Embryonic facial prominence (tissue), 1 donor: ENCODE data around the gene COLEC11.
"Not testable (repeated sequence)": the region's sequence is repeated elsewhere in the genome, so short reads cannot be mapped to it uniquely, and the experiment has no call there.

ENCODE experiments used
- DNase-seq: peaks from one replicate; pipeline ENCODE4 v3.0.0-alpha.2; 2016; ENCODE audit errors: extremely low spot score

The COLEC11 gene

DNA sequence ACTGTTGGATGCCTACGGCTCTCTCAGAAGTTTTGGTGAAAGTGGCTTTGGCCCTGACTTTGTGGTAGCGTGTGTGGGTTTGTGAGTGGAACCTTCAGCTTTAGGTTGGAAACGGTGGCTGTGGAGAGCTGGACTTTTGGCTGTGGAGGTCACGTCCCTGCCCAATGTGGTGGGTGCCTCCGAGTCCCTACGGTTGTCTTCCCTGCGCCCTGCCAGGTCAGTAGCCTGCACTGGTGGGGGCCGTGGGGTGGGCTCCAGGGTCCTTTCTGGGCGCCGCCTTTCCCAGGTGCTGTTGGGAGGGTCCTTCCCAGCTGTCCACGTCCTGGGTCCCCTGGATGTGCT, 11.1 kb downstream of the COLEC11 start:
- no peak for DNase-seq

GRCh38 chr2:3606370-3607201, 11.7 kb downstream of the COLEC11 start:
- no peak for DNase-seq

- no peak for DNase-seq
Measured at GRCh38 chr2:3608373-3609278, 13.7 kb downstream of the COLEC11 start.

DNA sequence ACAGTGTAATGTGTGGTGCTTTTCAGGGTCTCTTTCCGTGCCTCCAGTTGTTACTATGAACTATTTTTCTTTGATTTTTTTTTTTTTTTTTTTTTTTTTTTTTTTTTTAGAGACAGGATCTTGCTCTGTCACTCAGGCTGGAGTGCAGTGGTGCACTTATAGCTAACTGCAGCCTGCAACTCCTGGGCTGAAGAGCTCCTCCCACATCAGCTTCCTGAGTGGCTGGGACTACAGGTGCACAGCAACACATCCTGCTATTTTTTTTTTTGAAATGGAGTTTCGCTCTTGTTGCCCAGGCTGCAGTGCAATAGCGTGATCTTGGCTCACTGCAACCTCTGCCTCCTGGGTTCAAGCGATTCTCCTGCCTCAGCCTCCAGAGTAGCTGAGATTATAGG, 14.4 kb downstream of the COLEC11 start:
- DNase-seq = not testable (repeated sequence)

- no peak for DNase-seq
Measured at GRCh38 chr2:3610415-3610814, 15.5 kb downstream of the COLEC11 start.

DNA sequence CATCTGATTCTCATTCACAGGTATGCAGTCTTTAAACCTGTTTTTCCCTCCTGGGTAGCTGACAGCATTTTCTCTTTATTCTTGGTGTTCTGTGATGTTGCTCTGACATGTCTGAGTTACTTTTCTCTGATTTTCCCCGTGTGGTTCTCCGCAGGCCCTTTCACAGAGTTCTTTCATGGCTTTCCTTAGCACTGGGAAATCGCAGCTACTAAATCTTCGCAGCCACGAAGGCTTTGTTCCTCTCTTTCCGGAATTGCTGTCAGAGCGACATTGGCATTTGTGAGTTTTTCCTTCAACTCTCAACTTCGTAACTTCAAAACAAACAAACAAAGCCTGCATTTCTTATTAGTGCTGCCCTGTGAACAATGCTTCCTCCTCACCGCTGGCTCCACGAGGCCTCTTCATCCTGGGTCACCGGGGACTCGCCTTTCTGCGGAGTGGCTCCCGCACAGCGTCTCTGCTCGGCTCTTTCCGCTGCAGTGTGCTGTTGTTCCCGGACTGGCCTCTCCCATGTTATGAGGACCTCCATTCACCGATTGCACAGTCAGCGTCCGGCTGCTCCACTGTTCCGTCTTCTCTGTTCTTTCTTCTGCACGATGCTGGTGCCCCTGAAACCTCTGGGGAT, 16.1 kb downstream of the COLEC11 start:
- no peak for DNase-seq

- DNase-seq = no peak
Measured at GRCh38 chr2:3611589-3611988, 16.7 kb downstream of the COLEC11 start.

- no peak for DNase-seq
Measured at GRCh38 chr2:3612639-3613523, 18.0 kb downstream of the COLEC11 start.

- DNase-seq = no peak
Measured at GRCh38 chr2:3613524-3613905, 18.6 kb downstream of the COLEC11 start.

- not testable (repeated sequence) for DNase-seq
Measured at GRCh38 chr2:3614743-3615142, 19.8 kb downstream of the COLEC11 start.

- DNase-seq = not testable (repeated sequence)
Measured at GRCh38 chr2:3615541-3616200, 20.8 kb downstream of the COLEC11 start.

DNA sequence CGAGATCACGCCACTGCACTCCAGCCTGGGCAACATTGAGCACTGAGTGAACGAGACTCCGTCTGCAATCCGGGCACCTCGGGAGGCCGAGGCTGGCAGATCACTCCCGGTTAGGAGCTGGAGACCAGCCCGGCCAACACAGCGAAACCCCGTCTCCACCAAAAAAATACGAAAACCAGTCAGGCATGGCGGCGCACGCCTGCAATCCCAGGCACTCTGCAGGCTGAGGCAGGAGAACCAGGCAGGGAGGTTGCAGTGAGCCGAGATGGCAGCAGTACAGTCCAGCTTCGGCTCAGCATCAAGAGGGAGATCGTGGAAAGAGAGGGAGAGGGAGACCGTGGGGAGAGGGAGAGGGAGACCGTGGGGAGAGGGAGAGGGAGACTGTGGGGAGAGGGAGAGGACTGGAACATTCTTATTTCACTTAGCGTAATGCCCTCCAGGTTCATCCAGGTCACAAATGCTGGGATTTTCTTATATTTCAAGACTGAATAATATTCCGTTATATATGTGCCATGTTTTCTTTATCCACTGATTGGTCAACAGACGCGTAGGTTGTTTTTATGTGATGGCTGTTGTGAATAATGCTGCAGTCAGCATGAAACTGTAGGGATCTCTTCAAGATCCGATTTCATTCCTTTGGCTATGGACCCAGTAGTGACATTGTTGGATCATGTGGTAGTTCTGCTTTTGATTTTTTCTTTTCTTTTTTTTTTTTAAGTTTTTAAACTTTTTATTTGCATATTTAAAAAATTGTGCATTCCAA, 21.7 kb downstream of the COLEC11 start:
- not testable (repeated sequence) for DNase-seq

GRCh38 chr2:3617198-3617890, 22.4 kb downstream of the COLEC11 start:
- DNase-seq = no peak

DNA sequence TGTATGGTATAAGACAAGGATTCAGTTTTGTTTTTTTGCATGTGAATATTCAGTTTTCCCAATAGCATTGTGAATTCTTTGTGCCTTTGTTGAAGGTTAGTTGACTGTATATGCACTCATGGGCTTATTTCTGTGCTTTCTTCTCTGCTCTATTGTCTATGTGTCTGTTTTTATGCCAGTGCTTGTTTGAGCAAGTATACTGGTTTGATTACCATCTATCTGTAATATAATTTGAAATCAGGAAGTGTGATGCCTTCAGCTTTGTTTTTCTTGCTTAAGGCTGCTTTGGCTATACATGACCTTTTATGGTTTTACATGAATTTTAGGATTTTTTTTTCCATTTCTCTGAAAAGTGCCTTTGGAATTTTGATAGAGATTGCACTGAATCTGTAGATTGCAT, 23.5 kb downstream of the COLEC11 start:
- no peak for DNase-seq

- no peak for DNase-seq
Measured at GRCh38 chr2:3619033-3619432, 24.1 kb downstream of the COLEC11 start.

- DNase-seq = not testable (repeated sequence)
Measured at GRCh38 chr2:3619661-3620060, 24.7 kb downstream of the COLEC11 start.

DNA sequence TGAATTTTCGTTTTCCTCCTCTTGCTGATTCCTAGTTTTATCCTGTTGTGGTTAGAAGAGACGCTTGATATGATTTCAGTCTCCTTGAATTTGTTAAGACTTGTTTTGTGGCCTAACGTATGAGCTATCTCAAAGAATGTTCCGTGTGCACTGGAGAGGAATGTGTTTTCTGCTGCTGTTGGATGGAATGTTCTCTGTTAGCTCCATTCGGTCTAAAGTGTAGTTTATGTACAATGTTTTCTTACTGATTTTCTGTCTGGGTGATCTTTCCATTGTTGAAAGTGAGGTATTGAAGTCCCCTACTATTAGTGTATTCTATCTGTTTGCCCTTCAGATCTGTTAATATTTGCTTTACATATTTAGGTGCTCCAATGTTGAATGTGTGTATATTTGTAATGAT, 25.9 kb downstream of the COLEC11 start:
- no peak for DNase-seq

GRCh38 chr2:3622967-3623366, 28.1 kb downstream of the COLEC11 start:
- no peak for DNase-seq

DNA sequence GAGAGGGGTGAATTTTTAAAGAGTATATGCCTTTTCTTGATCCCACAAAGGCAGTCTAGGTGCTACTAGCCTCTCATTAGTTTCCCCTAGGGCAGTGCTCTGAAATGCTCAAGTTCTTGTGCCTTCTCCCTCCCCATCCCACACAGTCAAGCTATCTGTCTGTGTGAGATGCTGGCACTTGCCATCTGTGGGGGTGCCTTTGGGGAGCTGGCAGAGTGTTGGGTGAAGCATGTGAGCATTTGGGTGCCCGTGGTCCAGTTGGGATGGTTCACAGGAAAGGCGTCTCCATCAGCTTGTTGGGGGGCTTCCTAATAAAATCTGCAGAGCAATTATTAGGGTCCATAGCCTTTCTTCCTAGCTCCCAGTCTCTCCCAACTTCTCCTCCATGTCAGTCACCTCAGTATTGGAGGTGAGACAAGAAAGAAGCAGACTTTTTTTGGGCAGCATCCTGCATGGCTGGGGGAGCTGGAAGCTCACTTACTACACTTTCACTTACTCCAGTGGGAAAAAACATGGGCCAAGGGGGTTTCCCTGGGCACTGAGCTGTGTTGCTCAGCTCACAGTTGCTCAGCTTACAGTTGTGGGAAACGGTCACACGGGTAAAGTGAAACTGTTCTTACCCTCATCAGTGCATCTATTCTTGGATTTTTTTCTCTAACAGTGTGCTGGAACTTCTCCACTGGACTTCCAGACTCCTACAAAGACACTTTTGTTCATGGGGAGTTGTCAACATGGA, 29.3 kb downstream of the COLEC11 start:
- no peak for DNase-seq
